Ascending aorta (tissue), 2 donors: ENCODE measurements around the gene NAPB. TPM values are rescaled to one million over a fixed set of nuclear protein-coding genes. Genes with fewer than 3 reads are reported as not detected.

Experiments
- DNase-seq, 2 donors: peaks; one replicate each; pipeline ENCODE4 v3.0.0-alpha.2; 2019; ENCODE audit warnings: low spot score in 2 of 2
- H3K27ac ChIP-seq, 2 donors: fragments of 200-600 bp; sonication (generic); one replicate each; pipeline ENCODE4 v1.5.1; 2016 to 2017; ENCODE audit warnings: mild to moderate bottlenecking in 1 of 2
- H3K27me3 ChIP-seq: fragments of 200-600 bp; sonication (generic); one replicate; pipeline ENCODE4 v1.5.1; 2017
- H3K36me3 ChIP-seq, 2 donors: fragments of 200-600 bp; sonication (generic); one replicate each; pipeline ENCODE4 v1.5.1; 2016
- H3K4me1 ChIP-seq, 2 donors: fragments of 200-600 bp; sonication (generic); one replicate each; pipeline ENCODE4 v1.5.1; 2016 to 2017; ENCODE audit warnings: mild to moderate bottlenecking in 1 of 2
- H3K4me3 ChIP-seq, 2 donors: fragments of 200-600 bp; sonication (generic); one replicate each; pipeline ENCODE4 v1.5.1; 2016 to 2017; ENCODE audit warnings: mild to moderate bottlenecking in 1 of 2
- H3K9me3 ChIP-seq, 2 donors: fragments of 200-600 bp; sonication (generic); one replicate each; pipeline ENCODE4 v1.5.1; 2016
- CTCF ChIP-seq, 3 experiments: fragments of 200-600 bp in 2 of 3; fragments of 450-650 bp in 1 of 3; sonication (generic) in 2 of 3; IDR thresholded peaks; one replicate each; pipeline ENCODE4 v1.5.1; 2016 to 2019; ENCODE audit warnings: antibody characterized with exemption in 3 of 3, mild to moderate bottlenecking in 1 of 3, moderate library complexity in 1 of 3
- intact Hi-C: fragments of 100-400 bp; cut with DNase I; formaldehyde crosslinking; loops from one replicate; pipeline ENCODE4 v1.15.1; 2023
- total RNA-seq: library from RNA; depleted of rRNA; stranded (reverse); fragments of >200 nt; gene quantifications from one replicate; pipeline ENCODE4 v1.1.0, GENCODE V29; 2016

NAPB gene
- total RNA-seq, 1 donor from 2014 or later, result 0.75 TPM

GRCh38 chr20:23415959-23416583, 5.2 kb downstream of the NAPB start:
- no peak overlapping the region for H3K4me3 ChIP-seq
- peaks cover 0 to 6% of the 10 kb centered on the region in 2 donors for H3K4me1 ChIP-seq
- H3K36me3 ChIP-seq, result no peaks in the 10 kb centered on the region
- no peaks in the 10 kb centered on the region for H3K27me3 ChIP-seq
- TF ChIP-seq CTCF (IDR thresholded peaks at IDR 0.05), result no peak
- intact Hi-C loops, result no loop called here
- no peak for DNase-seq
- no peak overlapping the region for H3K27ac ChIP-seq
- H3K9me3 ChIP-seq, result no peaks in the 10 kb centered on the region

- H3K27me3 ChIP-seq, result no peaks in the 10 kb centered on the region
- no peak for DNase-seq
- no peak overlapping the region for H3K27ac ChIP-seq
- no peaks in the 10 kb centered on the region for H3K9me3 ChIP-seq
- H3K4me3 ChIP-seq, result no peak overlapping the region
- intact Hi-C loops, result no loop called here
- no peaks in the 10 kb centered on the region for H3K36me3 ChIP-seq
- peaks cover 0 to 6% of the 10 kb centered on the region in 2 donors for H3K4me1 ChIP-seq
- TF ChIP-seq CTCF (IDR thresholded peaks at IDR 0.05), result no peak
Measured at GRCh38 chr20:23415555-23415954, 5.7 kb downstream of the NAPB start.

GRCh38 chr20:23414526-23415188, 6.6 kb downstream of the NAPB start:
- intact Hi-C loops, result no loop called here
- TF ChIP-seq CTCF (IDR thresholded peaks at IDR 0.05), result no peak

GRCh38 chr20:23413862-23414422, 7.3 kb downstream of the NAPB start:
- no peaks in the 10 kb centered on the region for H3K36me3 ChIP-seq
- no peaks in the 10 kb centered on the region for H3K9me3 ChIP-seq
- no peak for DNase-seq
- intact Hi-C loops, result no loop called here
- H3K4me1 ChIP-seq, result no peaks in the 10 kb centered on the region
- H3K4me3 ChIP-seq, result no peak overlapping the region
- H3K27me3 ChIP-seq, result no peaks in the 10 kb centered on the region
- H3K27ac ChIP-seq, result no peak overlapping the region
- TF ChIP-seq CTCF (IDR thresholded peaks at IDR 0.05), result no peak

More at GRCh38 chr20:23414526-23415188, 6.6 kb downstream of the NAPB start:
- Histone ChIP-seq H3K9me3 (no peaks in the 10 kb centered on the region), H3K4me1 (peaks cover 0 to 4% of the 10 kb centered on the region in 2 donors), H3K27me3 (no peaks in the 10 kb centered on the region), H3K36me3 (no peaks in the 10 kb centered on the region), H3K4me3 (no peak overlapping the region), H3K27ac (no peak overlapping the region)
- no peak for DNase-seq

GRCh38 chr20:23412026-23412425, 9.3 kb downstream of the NAPB start:
- Histone ChIP-seq H3K4me1 (no peaks in the 10 kb centered on the region), H3K9me3 (no peaks in the 10 kb centered on the region), H3K27me3 (no peaks in the 10 kb centered on the region), H3K27ac (no peak overlapping the region), H3K36me3 (no peaks in the 10 kb centered on the region), H3K4me3 (no peak overlapping the region)
- no peak for TF ChIP-seq CTCF (IDR thresholded peaks at IDR 0.05)
- DNase-seq, result no peak
- intact Hi-C loops, result no loop called here
